GM18511 (cell line): ENCODE measurements around the gene ADAMTS15.

Experiments used
- ATAC-seq: cut with Tn5 transposase; IDR thresholded peaks from one replicate; pipeline ENCODE4 v1.9.1; 2021; ENCODE audit warnings: mild to moderate bottlenecking, moderate library complexity; ENCODE audit not compliant: unreplicated experiment

Gene ADAMTS15

DNA sequence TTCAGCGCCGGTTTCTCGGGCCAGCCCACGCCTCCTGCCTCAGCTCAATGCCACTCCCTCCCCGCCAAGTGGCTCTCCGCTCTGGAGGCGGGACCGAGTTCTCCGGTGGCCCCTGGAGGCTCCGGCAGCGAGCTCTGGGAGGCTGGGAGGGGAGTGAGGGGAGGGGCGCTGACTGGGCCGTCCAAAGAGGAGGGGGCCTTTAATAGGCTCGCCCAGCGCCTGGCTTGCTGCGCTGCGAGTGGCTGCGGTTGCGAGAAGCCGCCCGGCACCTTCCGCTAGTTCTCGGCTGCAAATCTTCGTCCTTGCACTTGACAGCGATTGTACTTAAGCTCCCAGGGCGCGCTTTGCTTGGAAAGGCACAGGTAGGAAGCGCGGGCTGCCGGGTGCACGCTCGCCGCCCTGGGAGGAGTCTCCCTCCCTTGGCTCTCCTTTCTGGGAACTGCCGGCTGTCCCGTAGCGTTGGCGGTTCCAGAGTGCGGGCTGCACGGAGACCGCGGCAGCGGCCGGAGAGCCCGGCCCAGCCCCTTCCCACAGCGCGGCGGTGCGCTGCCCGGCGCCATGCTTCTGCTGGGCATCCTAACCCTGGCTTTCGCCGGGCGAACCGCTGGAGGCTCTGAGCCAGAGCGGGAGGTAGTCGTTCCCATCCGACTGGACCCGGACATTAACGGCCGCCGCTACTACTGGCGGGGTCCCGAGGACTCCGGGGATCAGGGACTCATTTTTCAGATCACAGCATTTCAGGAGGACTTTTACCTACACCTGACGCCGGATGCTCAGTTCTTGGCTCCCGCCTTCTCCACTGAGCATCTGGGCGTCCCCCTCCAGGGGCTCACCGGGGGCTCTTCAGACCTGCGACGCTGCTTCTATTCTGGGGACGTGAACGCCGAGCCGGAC, at the start of gene ADAMTS15:
ADAMTS15 (plus strand) TSS at position 230 of the 894 bp plus-strand sequence; CDS start at position 559, 329 bp downstream.
- ATAC-seq, result no peak

GRCh38 chr11:130399196-130399595, 49.2 kb upstream of the ADAMTS15 start:
- no peak for ATAC-seq

GRCh38 chr11:130400781-130401483, 47.5 kb upstream of the ADAMTS15 start:
- ATAC-seq, result no peak

DNA sequence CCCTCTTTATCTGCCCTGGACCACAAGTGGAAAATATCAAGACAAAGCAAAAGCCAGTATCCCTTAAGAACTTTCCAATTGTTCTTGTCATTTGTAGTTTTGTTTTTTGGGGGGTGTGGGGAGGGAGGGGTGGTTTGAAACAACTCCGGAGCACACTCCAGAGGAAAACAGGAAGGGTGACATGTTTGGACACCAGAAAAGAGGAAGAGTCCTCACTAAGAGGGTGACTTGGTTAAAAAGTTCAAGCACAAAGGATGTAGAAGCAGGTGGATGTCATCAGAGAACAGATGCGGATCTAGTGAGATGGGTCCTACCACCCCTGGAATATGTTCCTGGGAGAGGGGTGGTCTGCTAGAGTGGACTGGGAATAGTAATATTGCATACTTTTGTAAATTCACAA, 45.9 kb upstream of the ADAMTS15 start:
- no peak for ATAC-seq

GRCh38 chr11:130403271-130403804, 45.1 kb upstream of the ADAMTS15 start:
- ATAC-seq, result no peak

DNA sequence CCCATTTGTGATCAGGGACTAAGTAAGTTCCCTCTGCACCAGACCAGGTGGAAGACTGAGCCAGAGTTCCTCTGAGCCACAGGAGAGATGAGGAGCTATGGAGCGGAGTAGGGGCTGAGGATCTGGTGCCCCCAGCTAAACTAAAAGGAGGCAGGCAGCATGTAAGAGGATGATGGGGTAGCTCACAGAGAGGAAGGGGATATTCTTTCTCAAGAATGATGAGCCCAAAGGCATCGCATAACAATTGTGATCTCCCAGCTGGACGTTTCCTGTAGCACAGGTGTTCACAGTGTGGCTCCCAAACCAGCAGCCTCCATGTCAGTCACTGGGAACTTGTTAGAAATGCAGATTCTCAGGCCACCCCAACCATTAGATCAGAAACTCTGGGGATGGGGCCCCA, 44.5 kb upstream of the ADAMTS15 start:
- no peak for ATAC-seq

DNA sequence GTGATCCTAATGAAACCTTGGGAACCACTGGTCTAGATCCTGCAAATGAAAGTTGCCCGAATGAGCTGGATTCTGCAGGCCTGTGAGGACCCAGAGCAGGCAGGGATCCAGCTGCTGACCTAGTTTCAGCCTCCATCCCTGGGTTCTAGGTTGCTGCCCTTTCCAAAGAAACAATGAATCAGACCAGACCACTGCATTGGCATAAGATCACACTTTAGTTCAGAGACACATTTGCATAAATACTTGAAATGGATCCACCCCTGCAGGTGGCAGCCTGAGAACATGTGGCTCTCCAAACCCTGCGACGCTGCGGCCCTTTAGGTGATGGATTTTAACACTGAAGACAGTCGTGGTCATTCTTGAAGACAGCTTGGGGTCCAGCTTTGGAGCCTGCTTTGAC, 43.7 kb upstream of the ADAMTS15 start:
- no peak for ATAC-seq

DNA sequence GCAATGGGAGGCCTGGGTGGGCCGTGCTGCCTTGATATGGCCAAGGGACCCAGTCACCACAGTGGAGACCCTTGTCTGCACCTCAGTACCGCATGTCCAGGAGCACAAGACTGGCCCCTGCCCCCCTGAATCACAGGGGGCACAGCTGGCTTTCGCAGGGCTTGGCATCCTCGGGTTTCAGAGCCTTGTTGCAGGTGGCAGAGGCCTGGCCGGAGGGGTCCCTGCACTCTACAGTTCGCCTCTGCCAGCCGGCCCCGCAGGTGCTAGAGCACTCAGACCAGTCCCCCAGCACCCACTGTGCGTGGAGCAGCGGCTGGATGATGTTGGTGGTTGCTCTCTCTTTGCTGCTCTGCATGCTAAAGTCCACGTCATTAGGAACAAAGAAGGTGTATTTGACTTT, 43.0 kb upstream of the ADAMTS15 start:
- ATAC-seq, result no peak

GRCh38 chr11:130407978-130408377, 40.5 kb upstream of the ADAMTS15 start:
- ATAC-seq, result no peak

DNA sequence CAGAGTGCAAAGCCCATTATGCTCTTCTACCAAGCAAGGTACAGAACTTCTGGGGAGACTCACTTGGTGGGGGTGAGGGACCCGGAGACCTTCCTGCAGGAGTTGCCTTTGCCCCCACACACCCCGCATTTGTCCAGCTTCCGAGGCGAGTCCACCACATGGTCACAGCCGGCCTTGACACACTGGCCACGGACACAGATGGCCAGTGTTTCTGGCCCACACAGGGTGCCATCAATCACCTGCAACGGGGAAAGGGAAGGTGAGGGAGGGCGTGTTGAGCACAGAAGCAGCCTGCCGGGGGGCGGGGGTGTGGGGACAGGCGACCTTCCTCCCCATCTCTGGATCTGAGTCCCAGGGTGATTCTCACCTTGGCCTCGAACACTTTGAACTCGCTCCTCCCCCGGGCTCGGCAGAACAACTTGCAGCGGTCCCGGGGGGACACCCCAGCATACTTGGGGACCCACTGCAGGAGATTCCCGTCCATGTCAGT, 40.0 kb upstream of the ADAMTS15 start:
- no peak for ATAC-seq

- ATAC-seq, result no peak
Measured at GRCh38 chr11:130408901-130409300, 39.5 kb upstream of the ADAMTS15 start.

DNA sequence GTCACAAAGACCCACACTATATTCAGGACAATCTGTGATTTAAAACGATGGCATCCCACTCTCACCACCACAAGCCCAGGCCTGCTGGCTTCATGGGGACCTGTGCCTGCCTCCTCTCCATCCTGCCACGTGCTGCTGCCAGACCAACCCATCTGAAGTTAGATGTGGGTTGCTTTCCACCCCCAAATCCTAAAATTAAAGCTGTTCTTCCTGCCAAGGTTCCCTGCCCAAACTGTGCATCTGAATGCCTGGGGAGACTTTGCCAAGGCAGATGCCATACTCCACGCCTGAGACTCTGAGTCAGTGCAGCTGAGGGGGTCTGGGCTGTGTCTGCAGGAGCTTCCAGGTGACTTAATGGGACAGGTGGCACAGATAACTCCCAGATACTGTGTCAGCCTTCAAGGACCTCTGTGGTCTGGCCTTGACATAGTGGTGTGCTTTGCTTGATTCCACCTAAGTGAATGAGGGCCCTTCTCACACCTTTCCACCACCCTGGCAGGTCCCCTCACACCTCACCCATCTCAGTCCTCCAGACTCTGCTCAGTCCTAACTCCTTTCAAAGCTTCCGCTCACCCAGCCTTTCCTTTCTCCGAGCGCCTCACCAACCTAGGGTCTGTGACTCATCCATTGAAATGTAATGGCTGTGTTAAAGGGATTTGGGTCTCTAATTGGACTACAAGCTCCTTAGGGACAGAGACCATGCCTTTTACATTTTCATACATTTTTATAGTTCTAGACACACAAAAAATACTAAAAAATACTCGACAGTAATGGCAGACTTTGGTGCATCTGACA, 38.7 kb upstream of the ADAMTS15 start:
- no peak for ATAC-seq

DNA sequence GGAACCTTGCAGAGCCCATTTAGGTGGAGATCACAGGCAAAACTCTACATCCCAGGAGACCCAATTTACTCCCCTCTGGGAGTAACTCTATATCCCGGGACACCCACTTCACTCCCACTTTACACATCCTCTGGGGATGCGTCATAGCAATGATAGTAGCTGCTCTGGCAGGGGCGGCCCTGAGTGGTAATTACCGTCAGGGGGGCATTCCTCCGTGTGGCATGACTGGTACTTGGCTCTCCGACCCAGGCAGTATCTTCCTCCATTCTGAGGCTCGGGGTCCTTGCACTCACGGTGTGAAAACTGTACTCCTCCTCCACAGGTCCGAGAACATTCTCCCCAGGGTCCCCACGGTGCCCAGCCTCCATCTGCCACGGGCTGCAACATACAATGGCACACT, 37.2 kb upstream of the ADAMTS15 start:
- ATAC-seq, result no peak

GRCh38 chr11:130413405-130414106, 34.9 kb upstream of the ADAMTS15 start:
- ATAC-seq, result no peak

DNA sequence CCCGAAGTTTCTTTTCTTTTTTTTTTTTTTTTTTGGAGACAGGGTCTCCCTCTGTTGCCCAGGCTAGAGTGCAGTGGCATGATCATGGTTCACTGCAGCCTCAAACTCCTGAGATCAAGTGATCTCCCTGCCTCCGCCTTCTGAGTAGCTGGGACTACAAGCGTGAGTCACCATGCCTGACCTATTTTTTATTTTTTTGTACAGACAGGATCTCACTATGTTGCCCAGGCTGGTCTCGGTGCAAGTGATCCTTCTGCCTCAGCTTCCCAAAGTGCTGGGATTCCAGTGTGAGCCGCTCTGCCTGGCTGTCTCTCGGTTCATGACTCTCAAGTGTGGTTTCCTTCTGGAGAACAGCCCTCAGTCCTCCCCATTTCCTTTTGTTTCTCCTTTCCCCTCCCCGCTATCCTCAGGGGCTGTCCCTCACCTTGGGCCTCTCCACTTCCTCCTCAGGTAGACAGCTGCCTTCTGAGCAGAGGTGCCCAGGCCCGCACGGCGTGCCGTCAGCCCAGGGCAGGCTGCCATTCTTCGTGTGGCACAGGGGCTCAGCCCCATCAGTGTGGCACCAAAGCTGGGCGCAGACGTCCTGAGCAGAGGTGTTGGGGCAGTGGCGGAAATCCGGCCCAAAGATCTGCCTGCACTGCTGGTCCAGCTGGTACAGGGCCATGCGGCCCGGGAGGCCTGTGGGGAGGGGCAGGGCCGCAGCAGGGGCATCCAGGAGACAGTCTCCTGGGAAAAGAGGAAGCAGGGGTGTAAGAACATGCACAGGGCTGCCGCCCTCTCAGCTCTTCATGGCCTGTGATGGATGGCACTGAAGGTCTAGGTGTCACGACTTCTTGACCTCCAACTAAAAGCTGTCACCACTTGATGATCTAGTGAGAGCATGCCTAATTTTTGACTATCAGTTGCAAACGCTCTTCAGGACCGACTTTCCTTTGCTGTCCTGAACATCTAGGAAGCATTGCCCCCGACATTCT, 34.1 kb upstream of the ADAMTS15 start:
- no peak for ATAC-seq

GRCh38 chr11:130415731-130416529, 32.5 kb upstream of the ADAMTS15 start:
- ATAC-seq, result no peak

DNA sequence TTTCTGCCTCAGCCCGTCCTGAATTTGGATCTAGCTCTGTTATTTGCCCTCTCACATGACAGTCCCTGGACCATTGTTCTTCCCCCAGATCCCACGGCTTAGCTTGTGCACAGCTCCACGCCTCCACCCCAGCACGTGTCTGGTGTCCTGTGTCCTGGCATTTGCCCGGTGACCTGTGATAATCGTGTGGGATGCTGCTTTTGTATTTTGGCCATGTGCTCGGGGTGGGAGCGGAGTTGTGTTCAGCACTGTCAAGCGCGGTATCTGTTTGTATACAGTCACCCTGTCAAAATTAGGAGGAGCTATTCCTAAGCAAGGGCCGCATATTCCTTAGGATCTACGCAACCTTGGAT, 31.9 kb upstream of the ADAMTS15 start:
- ATAC-seq, result no peak

DNA sequence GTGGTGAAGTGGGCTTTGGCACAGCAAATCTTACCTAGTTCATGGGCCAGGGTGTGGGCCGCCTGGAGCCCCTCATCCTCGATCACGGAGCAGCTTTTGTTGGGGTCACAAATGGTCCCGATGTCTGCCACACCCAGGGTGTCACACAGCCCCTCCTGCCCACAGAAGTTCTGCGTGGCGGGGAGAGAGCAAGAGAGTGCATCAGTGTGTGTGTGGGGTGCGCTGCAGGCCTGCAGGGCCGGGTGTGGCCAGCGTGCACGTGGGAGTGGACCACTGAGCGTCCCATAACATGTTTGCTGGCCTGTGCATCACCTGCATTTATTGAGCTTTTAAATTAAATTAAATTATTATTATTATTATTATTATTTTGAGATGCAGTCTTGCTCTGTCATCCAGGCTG, 31.5 kb upstream of the ADAMTS15 start:
- no peak for ATAC-seq
